NCI-H526 (cell line): Measurements from ENCODE around the gene YDJC.
"Not testable (repeated sequence)": the region's sequence is repeated elsewhere in the genome, so short reads cannot be mapped to it uniquely, and the experiment has no call there.

Experiments
- DNase-seq, 2 experiments: peaks; one replicate each; lab custom pipeline; 2025; lab: John Stamatoyannopoulos, UW

Gene YDJC

GRCh38 chr22:21629255-21630149 is at the start of gene YDJC:
Gene YDJC (minus strand): TSS chr22:21630022. CDS start chr22:21630014, 8 bp downstream.
- peak; percentile 86 to 93 for DNase-seq

GRCh38 chr22:21679383-21679782 is 49.6 kb upstream of the YDJC start:
- no peak for DNase-seq

GRCh38 chr22:21678842-21679241 is 49.0 kb upstream of the YDJC start:
- not testable (repeated sequence) for DNase-seq

- DNase-seq = no peak
These were observed 48.0 kb upstream of the YDJC start for GRCh38 chr22:21677606-21678443.

GRCh38 chr22:21674638-21675245 is 44.9 kb upstream of the YDJC start:
- no peak for DNase-seq

GRCh38 chr22:21673534-21674321 is 43.9 kb upstream of the YDJC start:
- no peak for DNase-seq

- no peak for DNase-seq
These were observed 42.3 kb upstream of the YDJC start for GRCh38 chr22:21672107-21672629.

GRCh38 chr22:21669026-21669425 is 39.2 kb upstream of the YDJC start:
- peak in 1 of 2 experiments; percentile 33 for DNase-seq

GRCh38 chr22:21666786-21667185 is 37.0 kb upstream of the YDJC start:
- DNase-seq = no peak

GRCh38 chr22:21665047-21665851 is 35.4 kb upstream of the YDJC start:
- no peak for DNase-seq

GRCh38 chr22:21663738-21664137 is 33.9 kb upstream of the YDJC start:
- no peak for DNase-seq

- no peak for DNase-seq
These were observed 32.2 kb upstream of the YDJC start for GRCh38 chr22:21661991-21662390.

GRCh38 chr22:21660904-21661303 is 31.1 kb upstream of the YDJC start:
- no peak for DNase-seq

GRCh38 chr22:21659864-21660525 is 30.2 kb upstream of the YDJC start:
- no peak for DNase-seq

GRCh38 chr22:21657360-21658032 is 27.7 kb upstream of the YDJC start:
- DNase-seq = peak; percentile 51 to 89

GRCh38 chr22:21657020-21657359 is 27.2 kb upstream of the YDJC start:
- DNase-seq = no peak

- no peak for DNase-seq
These were observed 23.0 kb upstream of the YDJC start for GRCh38 chr22:21652547-21653545.

GRCh38 chr22:21652010-21652546 is 22.3 kb upstream of the YDJC start:
- peak; percentile 60 to 91 for DNase-seq
